GM19351 (cell line): ENCODE measurements around the gene SNN.

Experiments
- ATAC-seq: cut with Tn5 transposase; IDR thresholded peaks from one replicate; pipeline ENCODE4 v1.9.1; 2021; ENCODE audit warnings: mild to moderate bottlenecking, moderate library complexity; ENCODE audit not compliant: unreplicated experiment

Gene SNN

GRCh38 chr16:11666103-11667055 is 1.9 kb upstream of the SNN start:
- ATAC-seq, result no peak

- no peak for ATAC-seq
Measured at GRCh38 chr16:11667221-11667823, 933 bp upstream of the SNN start.

- no peak for ATAC-seq
Measured at GRCh38 chr16:11668623-11669379, 546 bp downstream of the SNN start.

- ATAC-seq, result no peak
Measured at GRCh38 chr16:11669380-11670146, 1.3 kb downstream of the SNN start.

GRCh38 chr16:11670171-11671131 is 2.2 kb downstream of the SNN start:
- peak; percentile 45 for ATAC-seq

GRCh38 chr16:11671271-11671670 is 3.0 kb downstream of the SNN start:
- ATAC-seq, result no peak

GRCh38 chr16:11671676-11672075 is 3.4 kb downstream of the SNN start:
- ATAC-seq, result no peak

- no peak for ATAC-seq
Measured at GRCh38 chr16:11672206-11673090, 4.2 kb downstream of the SNN start.

- no peak for ATAC-seq
Measured at GRCh38 chr16:11673091-11674000, 5.1 kb downstream of the SNN start.

GRCh38 chr16:11674001-11674817 is 6.0 kb downstream of the SNN start:
- no peak for ATAC-seq

- no peak for ATAC-seq
Measured at GRCh38 chr16:11674818-11675560, 6.7 kb downstream of the SNN start.

- no peak for ATAC-seq
Measured at GRCh38 chr16:11675561-11676511, 7.6 kb downstream of the SNN start.

GRCh38 chr16:11676799-11677198 is 8.5 kb downstream of the SNN start:
- ATAC-seq, result no peak

GRCh38 chr16:11677451-11677951 is 9.2 kb downstream of the SNN start:
- no peak for ATAC-seq
